Mesenchymal stem cell (in vitro differentiated cells and primary cell): Measurements from ENCODE around the gene CCDC18.
"Not testable (repeated sequence)": the region's sequence is repeated elsewhere in the genome, so short reads cannot be mapped to it uniquely, and the experiment has no call there.

Experiments
- DNase-seq: peaks from one replicate; pipeline ENCODE4 v3.0.0-alpha.2; 2013
- H2AFZ ChIP-seq: one replicate; pipeline ENCODE4 v1.6.1; 2013; ENCODE audit warnings: low read depth, mild to moderate bottlenecking, control low read depth, inconsistent platforms, low read length, moderate library complexity
- H2AK5ac ChIP-seq: 2 replicates; pipeline ENCODE4 v1.6.1; 2013; ENCODE audit warnings: low read length, moderate library complexity, mild to moderate bottlenecking, inconsistent platforms; ENCODE audit not compliant: severe bottlenecking
- H2BK120ac ChIP-seq: one replicate; pipeline ENCODE4 v1.6.1; 2013; ENCODE audit warnings: low read depth, mild to moderate bottlenecking, inconsistent platforms, low read length, moderate library complexity
- H2BK12ac ChIP-seq, 2 experiments: one replicate each; pipeline ENCODE4 v1.6.1; 2013; ENCODE audit warnings: inconsistent platforms in 2 of 2, low read length in 2 of 2, mild to moderate bottlenecking in 2 of 2, moderate library complexity in 2 of 2, control low read depth in 1 of 2
- H2BK15ac ChIP-seq: one replicate; pipeline ENCODE4 v1.6.1; 2013; ENCODE audit warnings: mild to moderate bottlenecking, low read depth, inconsistent platforms; ENCODE audit not compliant: poor library complexity, severe bottlenecking
- H2BK5ac ChIP-seq: 2 replicates; pipeline ENCODE4 v1.6.1; 2013; ENCODE audit warnings: low read depth, mild to moderate bottlenecking, low read length, control low read depth, inconsistent platforms; ENCODE audit not compliant: poor library complexity, severe bottlenecking
- H3K14ac ChIP-seq, 2 experiments: one replicate each; pipeline ENCODE4 v1.6.1; 2013; ENCODE audit warnings: inconsistent platforms in 2 of 2, low read length in 2 of 2, control low read depth in 1 of 2, mild to moderate bottlenecking in 1 of 2, moderate library complexity in 1 of 2
- H3K18ac ChIP-seq, 2 experiments: one replicate each; pipeline ENCODE4 v1.6.1; 2013; ENCODE audit warnings: inconsistent platforms in 2 of 2, low read length in 2 of 2, control low read depth in 1 of 2, low read depth in 1 of 2, mild to moderate bottlenecking in 1 of 2
- H3K23ac ChIP-seq, 2 experiments: one replicate each; pipeline ENCODE4 v1.6.1; 2013; ENCODE audit warnings: inconsistent platforms in 2 of 2, low read length in 2 of 2, mild to moderate bottlenecking in 2 of 2, moderate library complexity in 2 of 2, control low read depth in 1 of 2
- H3K27ac ChIP-seq: 2 replicates; pipeline ENCODE4 v1.5.1; 2013; ENCODE audit warnings: mild to moderate bottlenecking, moderate library complexity, low read length, control low read depth, inconsistent platforms; ENCODE audit not compliant: poor library complexity, severe bottlenecking
- H3K27me3 ChIP-seq, 2 experiments: 2 replicates each; pipeline versions ENCODE4 v1.6.1 to v1.7.0; 2013; ENCODE audit warnings: low read length in 2 of 2, mild to moderate bottlenecking in 2 of 2, moderate library complexity in 2 of 2, control low read depth in 1 of 2, inconsistent platforms in 1 of 2; ENCODE audit not compliant: control insufficient read depth in 1 of 2, insufficient read depth in 1 of 2
- H3K36me3 ChIP-seq, 2 experiments: 2 replicates each; pipeline versions ENCODE4 v1.6.1 to v1.7.0; 2013; ENCODE audit warnings: low read length in 2 of 2, control low read depth in 1 of 2, inconsistent platforms in 1 of 2, low read depth in 1 of 2, mild to moderate bottlenecking in 1 of 2; ENCODE audit not compliant: insufficient read depth in 2 of 2, control insufficient read depth in 1 of 2
- H3K4ac ChIP-seq, 2 experiments: one replicate each; pipeline ENCODE4 v1.6.1; 2013; ENCODE audit warnings: inconsistent platforms in 2 of 2, low read length in 2 of 2, mild to moderate bottlenecking in 2 of 2, moderate library complexity in 2 of 2, control low read depth in 1 of 2, low read depth in 1 of 2
- H3K4me1 ChIP-seq: 2 replicates; pipeline ENCODE4 v1.6.1; 2013; ENCODE audit warnings: low read depth, low read length, control low read depth; ENCODE audit not compliant: control insufficient read depth, insufficient read depth
- H3K4me2 ChIP-seq: 2 replicates; pipeline ENCODE4 v1.6.1; 2013; ENCODE audit warnings: low read length, mild to moderate bottlenecking, inconsistent platforms; ENCODE audit not compliant: poor library complexity, severe bottlenecking
- H3K4me3 ChIP-seq, 2 experiments: 2 replicates each; pipeline versions ENCODE4 v1.5.1 to v1.7.0; 2013; ENCODE audit warnings: low read length in 2 of 2, mild to moderate bottlenecking in 2 of 2, control low read depth in 1 of 2, low read depth in 1 of 2; ENCODE audit not compliant: insufficient read depth in 1 of 2
- H3K79me1 ChIP-seq: replicated peaks from 2 replicates; pipeline ENCODE4 v1.6.1; 2013; ENCODE audit warnings: mild to moderate bottlenecking, control low read depth, low read length, inconsistent platforms; ENCODE audit not compliant: poor library complexity, severe bottlenecking
- H3K9ac ChIP-seq: 2 replicates; pipeline ENCODE4 v1.7.0; 2013; ENCODE audit warnings: mild to moderate bottlenecking, low read length, moderate library complexity
- H3K9me3 ChIP-seq: 2 replicates; pipeline ENCODE4 v1.7.0; 2013; ENCODE audit warnings: mild to moderate bottlenecking, low read length; ENCODE audit not compliant: control insufficient read depth
- H4K8ac ChIP-seq: one replicate; pipeline ENCODE4 v1.6.1; 2013; ENCODE audit warnings: inconsistent platforms, mild to moderate bottlenecking, low read length, moderate library complexity
- H4K91ac ChIP-seq: one replicate; pipeline ENCODE4 v1.6.1; 2013; ENCODE audit warnings: mild to moderate bottlenecking, low read length, inconsistent platforms
- WGBS: methylation state at CpG from one replicate; pipeline ENCODE4 v1.1.7; 2013; ENCODE audit warnings: mixed read lengths; 5-methylcytosine and 5-hydroxymethylcytosine counted together

CCDC18 gene

DNA sequence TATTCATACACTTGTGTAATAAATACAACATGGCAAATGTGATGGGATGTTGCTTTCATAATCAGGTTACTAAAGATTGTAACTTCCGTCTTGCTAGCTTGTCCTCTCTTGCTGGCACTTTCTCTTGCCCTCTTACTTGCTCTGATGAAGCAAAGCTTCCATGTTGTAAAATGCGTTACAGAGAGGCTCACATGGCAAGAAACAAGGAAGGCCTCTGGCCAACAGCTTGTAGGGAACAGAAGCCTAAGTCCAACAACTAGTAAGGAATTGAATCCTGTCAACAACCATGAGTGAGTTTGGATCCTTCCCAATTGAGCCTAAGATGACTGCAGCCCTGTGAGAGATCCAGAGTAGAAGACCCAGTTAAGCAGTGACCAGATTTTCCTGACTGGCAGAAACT, 15.7 kb upstream of the CCDC18 start:
- Histone ChIP-seq H3K14ac (no peak overlapping the region), H2AFZ (no peak overlapping the region), H3K4me1 (no peaks in the 10 kb centered on the region), H3K4me2 (no peak overlapping the region), H2BK120ac (no peak overlapping the region), H3K4ac (no peak overlapping the region), H3K9me3 (no peaks in the 10 kb centered on the region), H3K36me3 (peaks cover 4 to 9% of the 10 kb centered on the region in 2 experiments), H3K27me3 (no peaks in the 10 kb centered on the region), H2BK5ac (no peak overlapping the region), H3K23ac (no peak overlapping the region), H3K79me1 (peaks cover 9% of the 10 kb centered on the region), H3K18ac (no peak overlapping the region), H4K91ac (no peak overlapping the region), H2AK5ac (no peak overlapping the region), H3K4me3 (no peak overlapping the region), H2BK12ac (no peak overlapping the region), H3K9ac (no peak overlapping the region), H3K27ac (no peak overlapping the region), H4K8ac (no peak overlapping the region), H2BK15ac (no peak overlapping the region)
- WGBS, result 98% methylated on average over 2 of the region's 2 CpGs
- DNase-seq, result no peak

DNA sequence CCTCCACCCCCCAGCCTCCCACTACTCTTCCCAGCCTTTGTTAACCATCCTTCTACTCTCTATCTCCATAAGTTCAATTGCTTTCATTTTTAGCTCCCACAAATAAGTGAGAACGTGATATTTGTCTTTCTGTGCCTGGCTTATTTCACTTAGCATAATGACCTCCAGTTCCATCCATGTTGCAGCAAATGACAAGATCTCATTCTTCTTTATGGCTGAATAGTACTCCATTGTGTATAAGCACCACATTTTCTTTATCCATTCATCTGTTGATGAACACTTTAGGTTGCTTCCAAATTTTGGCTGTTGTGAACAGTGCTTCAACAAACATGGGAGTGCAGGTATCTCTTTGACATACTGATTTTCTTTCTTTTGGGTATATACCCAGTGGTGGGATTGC, 14.6 kb upstream of the CCDC18 start:
- H3K23ac ChIP-seq, H3K4me1 ChIP-seq, H4K91ac ChIP-seq, H2BK120ac ChIP-seq, H2AFZ ChIP-seq, H3K27me3 ChIP-seq, H2AK5ac ChIP-seq, H3K4ac ChIP-seq, H3K9me3 ChIP-seq, H3K9ac ChIP-seq, H3K27ac ChIP-seq, H3K4me3 ChIP-seq, H2BK15ac ChIP-seq, H4K8ac ChIP-seq, H3K14ac ChIP-seq, H3K4me2 ChIP-seq, H2BK5ac ChIP-seq, H3K18ac ChIP-seq, DNase-seq, H3K79me1 ChIP-seq, H2BK12ac ChIP-seq: not testable (repeated sequence)
- H3K36me3 ChIP-seq, result peaks cover 7 to 12% of the 10 kb centered on the region in 2 experiments
- 100% methylated on average over 1 of the region's 1 CpG for WGBS

DNA sequence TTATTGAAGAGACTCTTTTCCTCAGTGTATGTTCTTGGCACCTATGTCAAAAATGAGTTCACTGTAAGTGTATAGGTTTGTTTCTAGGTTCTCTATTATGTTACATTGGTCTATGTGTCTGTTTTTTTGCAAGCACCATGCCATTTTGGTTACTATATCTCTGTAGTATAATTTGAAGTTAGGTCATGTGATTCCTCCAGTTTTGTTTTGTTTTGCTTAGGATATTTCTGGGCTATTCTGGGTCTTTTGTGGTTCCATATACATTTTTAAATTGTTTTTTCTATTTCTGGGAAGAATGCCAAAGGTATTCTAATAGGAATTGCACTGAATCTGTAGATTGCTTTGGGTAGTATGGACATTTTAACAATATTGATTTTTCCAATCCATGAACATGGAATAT, 13.5 kb upstream of the CCDC18 start:
- no peaks in the 10 kb centered on the region for H3K9me3 ChIP-seq
- H3K4ac ChIP-seq, result no peak overlapping the region
- DNase-seq, result no peak
- H4K91ac ChIP-seq, result no peak overlapping the region
- H2AK5ac ChIP-seq, result no peak overlapping the region
- H3K9ac ChIP-seq, result no peak overlapping the region
- no peak overlapping the region for H2BK12ac ChIP-seq
- no peak overlapping the region for H3K23ac ChIP-seq
- no peak overlapping the region for H3K14ac ChIP-seq
- H3K4me1 ChIP-seq, result no peaks in the 10 kb centered on the region
- no peak overlapping the region for H2BK15ac ChIP-seq
- no peaks in the 10 kb centered on the region for H3K27me3 ChIP-seq
- H2BK120ac ChIP-seq, result no peak overlapping the region
- H2AFZ ChIP-seq, result no peak overlapping the region
- H3K36me3 ChIP-seq, result peaks cover 9 to 12% of the 10 kb centered on the region in 2 experiments
- peaks cover 6% of the 10 kb centered on the region for H3K79me1 ChIP-seq
- no peak overlapping the region for H3K18ac ChIP-seq
- no peak overlapping the region for H2BK5ac ChIP-seq
- H3K4me3 ChIP-seq, result no peak overlapping the region
- no peak overlapping the region for H3K27ac ChIP-seq
- no peak overlapping the region for H3K4me2 ChIP-seq
- no peak overlapping the region for H4K8ac ChIP-seq

DNA sequence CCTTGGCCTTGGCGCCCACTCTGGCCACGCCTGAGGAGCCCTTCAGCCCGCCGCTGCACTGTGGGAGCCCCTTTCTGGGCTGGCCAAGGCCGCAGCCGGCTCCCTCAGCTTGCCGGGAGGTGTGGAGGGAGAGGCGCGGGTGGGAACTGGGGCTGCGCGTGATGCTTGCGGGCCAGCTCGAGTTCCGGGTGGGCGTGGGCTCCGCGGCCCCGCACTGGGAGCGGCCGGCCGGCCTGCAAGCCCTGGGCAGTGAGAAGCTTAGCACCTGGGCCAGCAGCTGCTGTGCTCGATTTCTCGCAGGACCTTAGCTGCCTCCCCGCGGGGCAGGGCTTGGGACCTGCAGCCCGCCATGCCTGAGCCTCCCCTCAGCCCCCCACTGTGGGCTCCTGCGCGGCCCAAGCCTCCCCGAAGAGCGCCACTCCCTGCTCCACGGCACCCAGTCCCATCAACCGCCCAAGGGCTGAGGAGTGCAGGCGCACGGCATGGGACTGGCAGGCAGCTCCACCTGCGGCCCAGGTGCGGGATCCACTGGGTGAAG, 10.3 kb upstream of the CCDC18 start:
- H4K91ac ChIP-seq, H3K27ac ChIP-seq, H2BK5ac ChIP-seq, H2BK15ac ChIP-seq, H3K18ac ChIP-seq, H3K4me3 ChIP-seq, H4K8ac ChIP-seq, H3K9me3 ChIP-seq, H2BK120ac ChIP-seq, H2AFZ ChIP-seq, H3K23ac ChIP-seq, H3K4ac ChIP-seq, DNase-seq, H2BK12ac ChIP-seq, H3K79me1 ChIP-seq, H3K14ac ChIP-seq, H3K4me2 ChIP-seq, H3K27me3 ChIP-seq, H3K9ac ChIP-seq, H3K4me1 ChIP-seq, H2AK5ac ChIP-seq: not testable (repeated sequence)
- 97% methylated on average over 32 of the region's 36 CpGs for WGBS
- peaks cover 9 to 12% of the 10 kb centered on the region in 2 experiments for H3K36me3 ChIP-seq
